Omental fat pad (tissue), 4 donors: ENCODE measurements around the gene ZNF474. TPM values are rescaled to one million over a fixed set of nuclear protein-coding genes. Genes with fewer than 3 reads are reported as not detected.

ENCODE experiments used
- ATAC-seq: fragments of 150-250 bp; one replicate; pipeline ENCODE4 v1.9.1; 2016; ENCODE audit warnings: mild to moderate bottlenecking, moderate library complexity; ENCODE audit not compliant: low FRiP score
- DNase-seq: peaks from one replicate; pipeline ENCODE4 v3.0.0-alpha.2; 2019; ENCODE audit warnings: low spot score
- total RNA-seq, 4 donors: library from RNA; depleted of rRNA; stranded (reverse); fragments of >200 nt; gene quantifications; one replicate each; pipeline ENCODE4 v1.1.0, GENCODE V29; 2016
- TF ChIP-seq, protein P1 (sequence below), 3 donors: fragments of 450-650 bp; IDR thresholded peaks; one replicate each; pipeline ENCODE4 v1.5.1; 2016 to 2017; ENCODE audit warnings: antibody characterized with exemption in 3 of 3, mild to moderate bottlenecking in 3 of 3, moderate library complexity in 2 of 3

ZNF474 gene
- total RNA-seq, 4 donors from 2014 or later, result 0.24 to 2.1 TPM; not detected in 2

DNA sequence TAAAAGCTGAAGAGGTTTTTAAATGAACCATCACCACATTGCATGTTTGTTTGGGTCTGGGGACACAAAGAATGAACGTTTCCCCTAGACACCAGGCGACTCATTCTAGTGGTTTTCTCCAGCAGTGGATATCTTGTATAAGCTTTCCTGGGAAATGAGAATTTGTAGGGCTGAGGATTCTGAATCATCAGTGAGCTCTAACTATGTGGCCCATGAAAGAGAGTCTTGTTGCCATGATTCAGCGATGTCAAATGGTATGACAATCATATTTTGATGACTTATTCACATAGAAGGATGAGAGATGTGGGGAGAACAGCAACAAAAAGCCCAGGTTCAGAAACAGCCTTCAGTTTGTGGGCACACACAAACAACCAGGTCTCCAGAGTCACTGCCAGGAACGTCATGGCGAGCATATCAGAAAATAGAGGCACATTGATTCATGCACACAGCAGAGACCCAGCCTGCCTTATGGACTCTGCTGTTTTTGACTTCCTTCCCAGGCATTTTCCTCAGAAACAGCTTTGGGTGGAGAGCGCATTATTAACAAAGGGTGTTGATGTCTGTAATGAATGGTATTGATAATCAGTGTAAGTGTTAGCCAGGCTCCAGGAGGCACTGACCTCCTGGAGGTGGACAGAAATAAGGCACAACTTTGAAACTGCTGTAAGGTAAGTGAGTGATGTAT, 13.3 kb downstream of the ZNF474 start:
- TF ChIP-seq, protein P1, sequence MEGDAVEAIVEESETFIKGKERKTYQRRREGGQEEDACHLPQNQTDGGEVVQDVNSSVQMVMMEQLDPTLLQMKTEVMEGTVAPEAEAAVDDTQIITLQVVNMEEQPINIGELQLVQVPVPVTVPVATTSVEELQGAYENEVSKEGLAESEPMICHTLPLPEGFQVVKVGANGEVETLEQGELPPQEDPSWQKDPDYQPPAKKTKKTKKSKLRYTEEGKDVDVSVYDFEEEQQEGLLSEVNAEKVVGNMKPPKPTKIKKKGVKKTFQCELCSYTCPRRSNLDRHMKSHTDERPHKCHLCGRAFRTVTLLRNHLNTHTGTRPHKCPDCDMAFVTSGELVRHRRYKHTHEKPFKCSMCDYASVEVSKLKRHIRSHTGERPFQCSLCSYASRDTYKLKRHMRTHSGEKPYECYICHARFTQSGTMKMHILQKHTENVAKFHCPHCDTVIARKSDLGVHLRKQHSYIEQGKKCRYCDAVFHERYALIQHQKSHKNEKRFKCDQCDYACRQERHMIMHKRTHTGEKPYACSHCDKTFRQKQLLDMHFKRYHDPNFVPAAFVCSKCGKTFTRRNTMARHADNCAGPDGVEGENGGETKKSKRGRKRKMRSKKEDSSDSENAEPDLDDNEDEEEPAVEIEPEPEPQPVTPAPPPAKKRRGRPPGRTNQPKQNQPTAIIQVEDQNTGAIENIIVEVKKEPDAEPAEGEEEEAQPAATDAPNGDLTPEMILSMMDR (IDR thresholded peaks at IDR 0.05), result no peak
- no peak for ATAC-seq
- DNase-seq, result no peak

DNA sequence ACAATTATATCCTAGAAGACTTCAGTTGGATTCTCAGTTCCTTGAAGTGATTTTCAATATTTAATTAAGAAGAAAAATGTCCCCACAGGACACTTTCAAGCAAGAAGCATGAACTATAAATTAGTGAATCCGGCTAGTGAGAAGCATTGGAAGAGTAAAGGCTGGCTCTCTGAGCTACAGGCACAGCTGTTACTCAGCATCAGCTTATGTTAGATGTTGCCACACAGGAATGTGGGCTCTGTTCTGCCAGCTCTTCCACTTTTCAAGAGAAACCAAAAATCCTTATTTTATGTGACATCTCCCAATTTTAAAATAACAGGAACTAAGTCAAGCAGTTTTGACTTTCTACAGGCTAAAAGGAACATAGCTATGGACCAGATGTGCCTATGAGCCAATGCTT, 14.9 kb downstream of the ZNF474 start:
- no peak for DNase-seq
- ATAC-seq, result no peak
- TF ChIP-seq, protein P1 (IDR thresholded peaks at IDR 0.05), result no peak

DNA sequence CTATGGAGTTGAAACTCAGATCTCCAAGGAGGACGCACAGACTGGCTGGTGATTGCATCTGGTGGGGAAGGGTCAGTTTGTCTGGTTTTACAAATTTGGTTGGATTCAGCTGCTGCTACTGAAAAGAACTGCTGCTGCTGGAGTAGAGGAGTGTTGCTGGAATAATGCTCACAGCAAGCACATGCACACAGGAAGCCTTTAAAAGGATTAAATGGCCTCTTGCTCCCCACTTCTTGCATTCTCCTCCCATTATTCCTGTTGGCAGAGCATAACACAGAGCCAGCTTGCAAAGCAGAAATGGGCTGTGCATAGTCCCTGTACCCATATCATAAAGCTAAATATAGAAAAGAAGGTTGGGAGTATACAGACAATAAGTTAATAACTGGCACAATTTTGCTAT, 16.6 kb downstream of the ZNF474 start:
- TF ChIP-seq, protein P1 (IDR thresholded peaks at IDR 0.05), result no peak
- DNase-seq (no peak), ATAC-seq (no peak)

GRCh38 chr5:122149321-122150090, 20.2 kb downstream of the ZNF474 start:
- DNase-seq (no peak), ATAC-seq (no peak)
- TF ChIP-seq, protein P1 (IDR thresholded peaks at IDR 0.05), result no peak

DNA sequence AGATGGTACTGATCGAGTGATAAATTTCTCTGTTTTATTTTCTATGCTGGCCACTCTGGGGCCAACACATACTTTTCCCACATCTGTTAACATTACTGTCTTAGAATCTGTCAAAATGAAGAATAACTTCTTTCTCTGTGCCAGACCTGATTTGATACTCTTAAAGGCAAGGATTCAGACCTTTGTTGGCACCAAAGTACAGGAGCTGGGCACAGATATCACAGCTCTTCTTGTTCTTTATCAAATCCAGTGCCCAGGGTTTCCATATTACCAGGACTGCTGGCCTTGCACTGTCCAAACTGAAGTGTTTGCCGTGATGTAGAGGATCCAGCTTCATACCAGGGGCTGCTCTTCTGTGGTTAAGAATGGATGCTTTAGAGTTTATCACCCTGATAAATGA, 20.9 kb downstream of the ZNF474 start:
- DNase-seq (no peak), ATAC-seq (peak; percentile 12)
- TF ChIP-seq, protein P1 (IDR thresholded peaks at IDR 0.05), result no peak

- DNase-seq (no peak), ATAC-seq (peak; percentile 82)
- TF ChIP-seq, protein P1 (IDR thresholded peaks at IDR 0.05), result no peak
These were observed 22.3 kb downstream of the ZNF474 start for GRCh38 chr5:122151640-122152039.
